ENCODE measurements around the gene LAMC1.
A peak's percentile ranks its signal among the peaks of the same experiment; 100 is the strongest.

The LAMC1 gene

DNA sequence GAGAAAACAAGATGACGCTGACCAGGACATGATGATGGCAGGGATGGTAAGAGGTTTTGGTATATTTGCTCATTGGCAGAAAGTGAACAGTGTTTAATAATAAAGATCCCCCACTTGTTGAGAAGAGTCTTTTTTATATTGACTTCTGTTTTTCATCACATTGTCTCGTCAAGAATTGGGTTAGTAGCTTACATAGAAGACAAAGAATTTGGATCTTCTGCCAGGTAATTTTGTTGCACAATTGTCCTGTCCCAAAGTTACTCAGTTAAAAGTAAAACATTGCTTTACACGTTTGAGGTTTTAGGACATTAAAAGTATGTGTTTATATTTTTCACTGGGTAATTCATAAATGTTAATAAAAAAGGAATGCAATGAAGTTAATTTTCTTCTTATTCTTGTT, 114.6 kb downstream of the LAMC1 start:
- peak; percentile 33 for DNase-seq (ENCODE audit: low read depth)
- TF ChIP-seq, protein P1, sequence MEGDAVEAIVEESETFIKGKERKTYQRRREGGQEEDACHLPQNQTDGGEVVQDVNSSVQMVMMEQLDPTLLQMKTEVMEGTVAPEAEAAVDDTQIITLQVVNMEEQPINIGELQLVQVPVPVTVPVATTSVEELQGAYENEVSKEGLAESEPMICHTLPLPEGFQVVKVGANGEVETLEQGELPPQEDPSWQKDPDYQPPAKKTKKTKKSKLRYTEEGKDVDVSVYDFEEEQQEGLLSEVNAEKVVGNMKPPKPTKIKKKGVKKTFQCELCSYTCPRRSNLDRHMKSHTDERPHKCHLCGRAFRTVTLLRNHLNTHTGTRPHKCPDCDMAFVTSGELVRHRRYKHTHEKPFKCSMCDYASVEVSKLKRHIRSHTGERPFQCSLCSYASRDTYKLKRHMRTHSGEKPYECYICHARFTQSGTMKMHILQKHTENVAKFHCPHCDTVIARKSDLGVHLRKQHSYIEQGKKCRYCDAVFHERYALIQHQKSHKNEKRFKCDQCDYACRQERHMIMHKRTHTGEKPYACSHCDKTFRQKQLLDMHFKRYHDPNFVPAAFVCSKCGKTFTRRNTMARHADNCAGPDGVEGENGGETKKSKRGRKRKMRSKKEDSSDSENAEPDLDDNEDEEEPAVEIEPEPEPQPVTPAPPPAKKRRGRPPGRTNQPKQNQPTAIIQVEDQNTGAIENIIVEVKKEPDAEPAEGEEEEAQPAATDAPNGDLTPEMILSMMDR (IDR thresholded peaks at IDR 0.05; ENCODE audit: insufficient read depth, low read depth, low read length, missing control alignments), result no peak
- no peak overlapping the region for H3K4me3 ChIP-seq (ENCODE audit: low read length)

DNA sequence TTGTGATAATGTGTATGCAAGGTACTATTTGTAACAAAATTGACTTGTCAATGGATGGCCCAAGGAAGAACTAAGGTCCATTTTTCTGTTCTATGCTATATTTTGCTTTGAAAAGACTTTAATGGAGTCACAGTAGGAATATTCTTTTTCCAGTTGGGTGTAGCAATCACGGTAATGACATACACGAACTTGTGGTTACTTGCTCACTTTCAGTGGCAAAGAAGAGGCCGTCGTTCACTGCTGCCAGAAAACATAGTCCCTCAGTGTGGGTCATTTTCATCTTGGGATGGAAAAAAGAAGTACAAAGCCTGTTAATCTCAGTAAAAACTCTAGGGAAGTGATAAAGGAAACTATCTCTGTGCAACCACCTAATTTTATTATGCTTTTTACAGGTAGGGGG, 115.1 kb downstream of the LAMC1 start:
- peak; percentile 47 for DNase-seq (ENCODE audit: low read depth)
- TF ChIP-seq, protein P1 (IDR thresholded peaks at IDR 0.05; ENCODE audit: insufficient read depth, low read depth, low read length, missing control alignments), result no peak
- no peak overlapping the region for H3K4me3 ChIP-seq (ENCODE audit: low read length)

DNA sequence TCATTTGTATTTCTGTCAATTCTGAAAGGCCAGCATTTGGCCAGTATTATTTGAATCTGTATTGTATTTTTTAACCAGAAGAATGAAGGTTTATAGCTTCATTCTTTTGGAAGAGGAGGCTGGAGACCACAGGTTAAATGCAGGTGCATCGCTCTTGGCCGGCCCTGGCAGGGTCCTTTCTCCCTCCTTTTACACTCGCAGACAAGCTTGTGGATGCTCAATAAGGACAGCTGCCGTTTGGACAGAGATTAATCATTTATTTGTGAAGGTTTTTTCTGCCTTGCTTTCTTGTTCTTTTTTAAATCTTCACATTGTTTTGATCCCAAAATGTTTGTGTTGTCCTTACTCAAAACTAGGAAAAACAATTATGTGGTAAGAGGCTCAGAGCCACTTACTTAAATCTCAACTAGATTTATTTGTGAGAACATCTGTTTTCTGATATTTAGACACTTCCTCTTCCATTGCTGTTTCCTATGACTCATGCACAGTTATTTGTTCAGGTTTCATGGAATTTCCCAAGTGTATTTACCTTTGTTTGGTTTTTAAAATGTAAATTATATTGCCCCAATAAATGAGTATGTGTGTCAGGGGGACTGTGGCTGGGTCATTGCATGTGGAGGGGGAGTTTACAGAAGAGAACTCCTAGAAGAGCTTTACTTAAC, 116.2 kb downstream of the LAMC1 start:
- TF ChIP-seq, protein P1 (IDR thresholded peaks at IDR 0.05; ENCODE audit: insufficient read depth, low read depth, low read length, missing control alignments), result no peak
- DNase-seq (ENCODE audit: low read depth), result peak; percentile 68

DNA sequence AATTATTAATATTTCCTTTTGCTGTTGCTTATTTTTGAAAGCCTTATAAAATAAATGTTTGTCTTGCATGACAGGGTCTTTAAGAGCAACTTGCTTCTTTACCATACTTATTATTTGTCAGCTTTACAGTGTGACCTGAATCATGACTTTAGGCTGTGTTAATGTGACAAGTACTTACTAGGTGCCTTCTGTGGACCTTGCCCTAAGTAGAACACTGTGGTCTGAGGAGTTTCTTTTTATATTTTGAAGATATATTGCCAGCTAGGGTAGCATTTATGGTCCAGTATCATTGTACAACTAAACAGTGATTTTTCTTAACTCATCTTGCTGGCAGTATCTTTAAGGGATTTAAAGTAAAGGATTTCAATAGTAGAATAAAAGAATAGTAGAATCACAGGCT, 117.4 kb downstream of the LAMC1 start:
- TF ChIP-seq, protein P1 (IDR thresholded peaks at IDR 0.05; ENCODE audit: insufficient read depth, low read depth, low read length, missing control alignments), result no peak
- no peak overlapping the region for H3K4me3 ChIP-seq (ENCODE audit: low read length)
- DNase-seq (ENCODE audit: low read depth), result no peak

More for the DNA sequence above, 116.2 kb downstream of the LAMC1 start:
- H3K4me3 ChIP-seq (ENCODE audit: low read length), result no peak overlapping the region

DNA sequence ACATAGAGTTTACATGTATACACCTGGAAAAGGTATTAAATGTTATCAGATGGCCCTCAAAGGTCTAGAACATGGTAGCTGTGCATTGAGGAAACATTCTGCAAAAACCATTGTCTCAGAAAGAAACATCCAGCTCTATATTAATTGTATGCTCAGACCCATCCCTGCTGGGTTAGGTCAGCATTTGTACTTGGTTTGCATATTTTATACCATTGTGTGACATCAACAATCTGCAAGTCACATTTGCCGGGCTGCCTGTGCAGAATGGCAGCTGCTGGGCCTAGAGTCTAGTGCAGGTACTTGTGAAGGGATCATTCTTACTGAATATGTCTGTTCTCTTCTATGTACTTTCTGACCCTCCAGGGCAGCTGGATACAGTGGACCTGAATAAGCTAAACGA, 119.0 kb downstream of the LAMC1 start:
- DNase-seq (ENCODE audit: low read depth), result no peak
- TF ChIP-seq, protein P1 (IDR thresholded peaks at IDR 0.05; ENCODE audit: insufficient read depth, low read depth, low read length, missing control alignments), result no peak

DNA sequence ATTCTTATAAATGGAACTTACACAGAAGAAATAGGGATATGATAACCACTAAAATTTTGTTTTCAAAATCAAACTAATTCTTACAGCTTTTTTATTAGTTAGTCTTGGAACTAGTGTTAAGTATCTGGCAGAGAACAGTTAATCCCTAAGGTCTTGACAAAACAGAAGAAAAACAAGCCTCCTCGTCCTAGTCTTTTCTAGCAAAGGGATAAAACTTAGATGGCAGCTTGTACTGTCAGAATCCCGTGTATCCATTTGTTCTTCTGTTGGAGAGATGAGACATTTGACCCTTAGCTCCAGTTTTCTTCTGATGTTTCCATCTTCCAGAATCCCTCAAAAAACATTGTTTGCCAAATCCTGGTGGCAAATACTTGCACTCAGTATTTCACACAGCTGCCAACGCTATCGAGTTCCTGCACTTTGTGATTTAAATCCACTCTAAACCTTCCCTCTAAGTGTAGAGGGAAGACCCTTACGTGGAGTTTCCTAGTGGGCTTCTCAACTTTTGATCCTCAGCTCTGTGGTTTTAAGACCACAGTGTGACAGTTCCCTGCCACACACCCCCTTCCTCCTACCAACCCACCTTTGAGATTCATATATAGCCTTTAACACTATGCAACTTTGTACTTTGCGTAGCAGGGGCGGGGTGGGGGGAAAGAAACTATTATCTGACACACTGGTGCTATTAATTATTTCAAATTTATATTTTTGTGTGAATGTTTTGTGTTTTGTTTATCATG, 120.5 kb downstream of the LAMC1 start:
- TF ChIP-seq, protein P1 (IDR thresholded peaks at IDR 0.05; ENCODE audit: insufficient read depth, low read depth, low read length, missing control alignments), result no peak
- DNase-seq (ENCODE audit: low read depth), result no peak
- H3K4me3 ChIP-seq (ENCODE audit: low read length), result no peak overlapping the region

More for the DNA sequence above, 119.0 kb downstream of the LAMC1 start:
- H3K4me3 ChIP-seq (ENCODE audit: low read length), result no peak overlapping the region
